Measurements from ENCODE around the gene NKIRAS2. TPM values are rescaled to one million over a fixed set of nuclear protein-coding genes. Genes with fewer than 3 reads are reported as not detected.
A peak's percentile ranks its signal among the peaks of the same experiment; 100 is the strongest.

Gene NKIRAS2
- total RNA-seq, 2 donors from 2014 or later, result 43.8 to 46.2 TPM

- H3K4me3 ChIP-seq, result no peak overlapping the region
- peaks cover 21 to 32% of the 10 kb centered on the region in 2 donors for H3K4me1 ChIP-seq (ENCODE audit: control insufficient read depth in 1 of 2, low read depth in 2 of 2)
- ATAC-seq (ENCODE audit: insufficient number of reproducible peaks, low FRiP score, low read depth) (no peak), DNase-seq (ENCODE audit: low spot score) (no peak)
- no peak for TF ChIP-seq CTCF (IDR thresholded peaks at IDR 0.05)
- no peaks in the 10 kb centered on the region for H3K27me3 ChIP-seq (replicated peaks; ENCODE audit: insufficient read depth)
- peak overlapping the region in 1 of 2 donors; percentile 37 for H3K27ac ChIP-seq
- peaks cover 21% of the 10 kb centered on the region for H3K36me3 ChIP-seq
- no peaks in the 10 kb centered on the region for H3K9me3 ChIP-seq
These were observed 3.8 kb downstream of the NKIRAS2 start for GRCh38 chr17:42023524-42024349.

GRCh38 chr17:42025191-42025579, 5.3 kb downstream of the NKIRAS2 start:
- peak; percentile 2 for TF ChIP-seq CTCF (IDR thresholded peaks at IDR 0.05)
- no peaks in the 10 kb centered on the region for H3K27me3 ChIP-seq (replicated peaks; ENCODE audit: insufficient read depth)
- H3K4me1 ChIP-seq (ENCODE audit: control insufficient read depth in 1 of 2, low read depth in 2 of 2), result peaks cover 15 to 32% of the 10 kb centered on the region in 2 donors
- peaks cover 21% of the 10 kb centered on the region for H3K36me3 ChIP-seq
- H3K9me3 ChIP-seq, result no peaks in the 10 kb centered on the region
- H3K4me3 ChIP-seq, result peak overlapping the region; percentile 45
- H3K27ac ChIP-seq, result peak overlapping the region in 1 of 2 donors; percentile 47
- ATAC-seq (ENCODE audit: insufficient number of reproducible peaks, low FRiP score, low read depth) (no peak), DNase-seq (ENCODE audit: low spot score) (no peak)

- H3K27me3 ChIP-seq (replicated peaks; ENCODE audit: insufficient read depth), result no peaks in the 10 kb centered on the region
- DNase-seq (ENCODE audit: low spot score) (no peak), ATAC-seq (ENCODE audit: insufficient number of reproducible peaks, low FRiP score, low read depth) (no peak)
- peaks cover 9 to 26% of the 10 kb centered on the region in 2 donors for H3K4me1 ChIP-seq (ENCODE audit: control insufficient read depth in 1 of 2, low read depth in 2 of 2)
- no peak for TF ChIP-seq CTCF (IDR thresholded peaks at IDR 0.05)
- no peak overlapping the region for H3K4me3 ChIP-seq
- no peak overlapping the region for H3K27ac ChIP-seq
- H3K9me3 ChIP-seq, result no peaks in the 10 kb centered on the region
- peaks cover 21% of the 10 kb centered on the region for H3K36me3 ChIP-seq
These were observed 6.0 kb downstream of the NKIRAS2 start for GRCh38 chr17:42025936-42026335.

GRCh38 chr17:42026857-42027589, 7.1 kb downstream of the NKIRAS2 start:
- no peak for DNase-seq (ENCODE audit: low spot score)
- peaks cover 8 to 19% of the 10 kb centered on the region in 2 donors for H3K4me1 ChIP-seq (ENCODE audit: control insufficient read depth in 1 of 2, low read depth in 2 of 2)

More at GRCh38 chr17:42026857-42027589, 7.1 kb downstream of the NKIRAS2 start:
- peaks cover 21% of the 10 kb centered on the region for H3K36me3 ChIP-seq
- TF ChIP-seq CTCF (IDR thresholded peaks at IDR 0.05), result no peak
- no peak overlapping the region for H3K27ac ChIP-seq
- no peaks in the 10 kb centered on the region for H3K27me3 ChIP-seq (replicated peaks; ENCODE audit: insufficient read depth)
- H3K9me3 ChIP-seq, result no peaks in the 10 kb centered on the region
- H3K4me3 ChIP-seq, result no peak overlapping the region
- ATAC-seq (ENCODE audit: insufficient number of reproducible peaks, low FRiP score, low read depth), result no peak

Data from thoracic aorta (tissue), 2 donors.